RCC 7860 (cell line): ENCODE data around the gene FCRL2.
"Not testable (repeated sequence)": the region's sequence is repeated elsewhere in the genome, so short reads cannot be mapped to it uniquely, and the experiment has no call there.

Experiments used
- DNase-seq: peaks from one replicate; pipeline ENCODE4 v3.0.0-alpha.2; 2015; ENCODE audit warnings: low spot score
- FAIRE-seq: peaks from 2 replicates; lab custom pipeline; 2012; peaks lifted over from hg19 to GRCh38; lab: Jason Lieb, UNC

FCRL2 gene

GRCh38 chr1:157758018-157758417 is 18.9 kb downstream of the FCRL2 start:
- FAIRE-seq (no peak), DNase-seq (no peak)

DNA sequence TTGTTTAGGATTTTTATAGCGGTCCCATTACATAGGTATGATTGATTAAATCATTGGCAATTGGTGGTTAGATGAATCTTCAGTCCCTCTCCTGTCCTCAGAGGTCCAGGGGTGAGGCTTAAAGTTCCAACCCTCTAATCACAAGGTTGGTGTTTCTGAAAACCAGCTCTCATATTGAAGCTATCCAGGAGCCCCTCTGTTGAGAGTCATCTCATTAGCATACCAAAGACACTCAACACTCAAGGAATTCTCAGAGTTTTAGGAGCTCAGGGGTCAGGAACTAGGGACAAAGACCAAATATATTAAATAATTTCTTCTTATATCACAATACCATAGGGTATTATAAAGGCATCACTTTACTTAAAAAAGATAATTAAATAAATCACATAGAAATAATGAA is 23.3 kb downstream of the FCRL2 start:
- DNase-seq (no peak), FAIRE-seq (no peak)

DNA sequence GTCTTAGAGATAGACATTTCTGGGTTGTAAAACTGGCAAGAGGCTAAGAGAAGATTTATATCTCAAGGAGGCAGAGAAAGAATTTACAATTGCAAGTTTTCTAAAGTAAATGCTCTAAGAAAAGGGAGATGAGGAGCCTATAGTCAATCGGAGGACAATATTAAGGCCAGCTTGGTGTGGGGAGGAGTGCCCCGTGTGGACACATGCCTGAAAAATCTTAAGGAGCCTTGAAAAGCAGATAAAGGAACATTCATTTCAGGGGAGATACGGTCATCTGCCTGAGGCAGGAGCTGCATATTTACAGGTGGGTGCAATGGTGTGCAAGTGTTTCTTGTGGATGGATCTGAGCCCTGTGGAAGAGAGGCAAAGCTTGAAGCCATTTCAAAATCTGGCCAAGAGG is 25.6 kb downstream of the FCRL2 start:
- DNase-seq = no peak
- FAIRE-seq = no peak

DNA sequence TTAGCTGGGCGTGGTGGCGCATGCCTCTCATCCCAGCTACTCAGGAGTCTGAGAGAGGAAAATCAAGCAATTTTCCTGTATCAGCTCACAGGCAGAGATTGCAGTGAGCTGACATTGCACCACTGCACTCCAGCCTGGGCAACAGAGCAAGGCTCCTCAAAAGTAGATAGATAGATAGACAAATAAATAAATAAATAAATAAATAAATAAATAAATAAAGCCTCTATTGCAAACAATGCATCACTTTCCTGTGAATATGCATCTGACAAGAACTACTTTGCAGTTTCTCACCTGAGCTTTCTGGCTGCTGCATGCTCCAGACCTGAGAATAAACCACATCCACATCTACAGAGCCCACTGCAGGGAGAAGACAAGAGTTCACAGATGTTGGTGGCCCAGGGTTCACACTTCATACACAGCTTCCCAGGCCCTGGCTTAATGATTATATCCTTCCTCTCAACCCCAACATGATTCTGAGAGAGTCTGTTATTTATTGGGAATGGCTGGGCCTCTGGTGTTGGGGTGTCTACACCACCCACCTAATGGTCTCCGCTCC is 28.6 kb downstream of the FCRL2 start:
- DNase-seq = no peak
- FAIRE-seq = no peak

GRCh38 chr1:157739229-157739901 is 37.6 kb downstream of the FCRL2 start:
- FAIRE-seq (no peak), DNase-seq (no peak)

DNA sequence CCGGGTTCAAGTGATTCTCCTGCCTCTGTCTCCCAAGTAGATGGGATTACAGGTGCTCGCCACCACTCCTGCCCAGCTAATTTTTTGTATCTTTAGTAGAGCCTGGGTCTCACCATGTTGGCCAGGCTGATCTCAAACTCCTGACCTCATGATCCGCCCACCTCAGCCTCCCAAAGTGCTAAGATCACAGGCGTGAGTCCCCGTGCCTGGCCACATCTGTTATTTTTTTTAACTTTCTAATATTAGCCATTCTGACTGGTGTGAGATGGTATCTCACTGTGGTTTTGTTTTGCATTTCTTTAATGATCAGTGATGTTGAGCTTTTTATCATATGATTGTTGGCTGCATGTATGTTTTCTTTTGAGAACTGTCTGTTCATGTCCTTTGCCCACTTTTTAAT is 40.9 kb downstream of the FCRL2 start:
- not testable (repeated sequence) for DNase-seq, FAIRE-seq

DNA sequence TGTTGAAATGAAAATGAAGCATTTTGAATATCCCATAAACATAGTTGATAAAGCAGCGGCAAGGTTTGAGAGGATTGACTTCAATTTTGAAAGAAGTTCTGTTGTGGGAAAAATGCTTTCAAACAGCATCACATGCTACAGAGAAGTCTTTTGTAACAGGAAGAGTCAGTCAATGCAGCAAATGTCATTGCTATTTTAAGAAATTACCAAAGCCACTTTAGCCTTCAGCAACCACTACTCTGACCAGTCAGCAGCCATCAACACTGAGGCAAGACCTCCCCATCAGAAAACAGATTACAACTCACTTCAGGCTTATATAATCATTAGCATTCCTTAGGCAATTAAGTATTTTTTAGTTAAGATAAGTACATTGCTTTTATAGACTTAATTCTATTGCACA is 42.6 kb downstream of the FCRL2 start:
- DNase-seq (no peak), FAIRE-seq (no peak)

GRCh38 chr1:157732755-157733154 is 44.2 kb downstream of the FCRL2 start:
- no peak for FAIRE-seq

GRCh38 chr1:157725221-157725577 is 51.7 kb downstream of the FCRL2 start:
- DNase-seq = no peak
- no peak for FAIRE-seq

More at GRCh38 chr1:157732755-157733154, 44.2 kb downstream of the FCRL2 start:
- no peak for DNase-seq

DNA sequence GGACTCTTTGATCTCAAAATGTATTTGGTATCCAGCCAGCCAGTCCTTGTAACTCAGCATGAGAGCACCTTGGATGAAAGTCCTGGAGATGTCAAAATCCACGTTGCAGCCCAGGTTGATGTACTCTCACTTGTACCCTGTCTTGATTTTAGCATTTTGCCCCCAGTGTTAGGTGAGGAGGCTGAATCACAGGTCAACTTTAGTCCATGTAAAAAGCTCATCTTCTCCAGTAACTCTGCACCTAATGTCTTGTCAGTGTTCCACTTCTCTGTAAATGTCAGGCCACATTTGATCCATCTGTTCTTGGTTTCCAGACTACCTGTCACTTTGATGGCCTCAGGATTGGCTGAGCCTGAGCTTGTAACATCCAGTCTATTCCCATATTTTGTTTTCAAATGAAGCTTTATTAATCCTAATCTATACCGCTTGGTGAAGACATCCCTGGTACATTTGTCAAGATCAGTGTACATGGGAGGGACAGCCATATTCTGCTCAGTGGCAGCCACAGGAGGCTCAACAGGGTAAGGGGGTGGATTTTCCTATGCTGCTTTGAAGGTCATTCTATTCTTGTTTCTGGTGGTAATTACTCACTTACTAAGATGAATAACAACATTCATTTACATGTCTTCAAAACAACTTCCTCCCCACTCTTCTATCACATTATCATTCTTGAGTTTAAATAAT is 52.3 kb downstream of the FCRL2 start:
- FAIRE-seq (no peak), DNase-seq (no peak)

DNA sequence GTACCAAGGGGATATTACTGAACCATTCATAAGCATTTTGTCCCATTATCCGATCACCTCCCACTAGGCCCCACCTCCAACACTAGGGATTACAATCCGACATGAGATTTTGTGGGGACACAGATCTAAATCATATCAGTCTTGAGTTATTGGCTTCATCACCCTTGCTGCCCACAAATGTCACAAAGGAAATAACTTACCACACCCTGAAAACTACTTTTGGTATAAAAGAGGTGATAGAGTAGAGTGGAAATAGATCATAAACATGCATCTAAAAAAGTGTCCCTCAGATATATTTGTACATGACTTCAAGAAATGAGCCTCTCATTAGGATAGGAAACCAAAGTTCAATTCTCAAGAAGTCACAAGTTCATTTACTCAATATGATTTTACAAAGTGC is 53.8 kb downstream of the FCRL2 start:
- FAIRE-seq = no peak
- no peak for DNase-seq

- no peak for FAIRE-seq
- DNase-seq = no peak
These were observed 54.9 kb downstream of the FCRL2 start for GRCh38 chr1:157721985-157722384.

DNA sequence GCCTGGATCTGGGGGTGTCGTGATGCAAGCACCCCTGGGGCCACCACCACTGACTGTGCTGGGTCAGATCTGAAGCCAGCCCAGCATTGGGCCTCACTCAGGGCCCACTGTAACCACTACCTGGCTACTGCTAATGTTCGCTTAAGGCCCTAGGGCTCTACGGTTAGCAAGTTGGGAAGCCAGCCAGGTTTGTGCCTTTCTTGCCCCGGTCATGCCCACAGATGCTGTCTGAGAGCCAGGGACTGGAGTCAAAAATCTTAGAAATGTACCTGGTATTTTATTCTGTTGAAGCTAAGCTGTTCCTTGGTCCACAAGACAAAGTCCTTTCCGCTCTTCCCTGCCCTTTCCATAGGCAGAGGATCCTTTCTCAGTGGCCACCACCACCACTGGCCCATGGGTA is 61.2 kb downstream of the FCRL2 start:
- DNase-seq (no peak), FAIRE-seq (no peak)

DNA sequence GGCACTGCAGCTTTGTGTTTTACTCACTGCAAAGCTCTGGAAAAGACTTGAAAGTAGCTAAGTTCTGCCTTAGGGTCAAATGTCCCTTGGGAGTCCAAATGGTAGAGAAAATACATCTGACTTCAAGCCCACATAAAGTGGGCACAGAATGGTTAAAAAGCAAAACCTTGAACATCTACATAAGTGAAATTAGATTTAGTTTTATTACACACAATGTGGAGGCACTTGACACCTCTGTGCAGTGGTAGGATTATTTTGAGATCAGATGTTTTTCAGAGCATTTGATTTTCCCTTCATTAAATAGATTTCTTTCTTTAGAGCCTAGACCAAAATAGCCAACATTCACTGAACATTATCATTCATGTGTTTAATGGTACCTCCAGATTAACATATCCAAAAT is 65.1 kb downstream of the FCRL2 start:
- DNase-seq (no peak), FAIRE-seq (no peak)

DNA sequence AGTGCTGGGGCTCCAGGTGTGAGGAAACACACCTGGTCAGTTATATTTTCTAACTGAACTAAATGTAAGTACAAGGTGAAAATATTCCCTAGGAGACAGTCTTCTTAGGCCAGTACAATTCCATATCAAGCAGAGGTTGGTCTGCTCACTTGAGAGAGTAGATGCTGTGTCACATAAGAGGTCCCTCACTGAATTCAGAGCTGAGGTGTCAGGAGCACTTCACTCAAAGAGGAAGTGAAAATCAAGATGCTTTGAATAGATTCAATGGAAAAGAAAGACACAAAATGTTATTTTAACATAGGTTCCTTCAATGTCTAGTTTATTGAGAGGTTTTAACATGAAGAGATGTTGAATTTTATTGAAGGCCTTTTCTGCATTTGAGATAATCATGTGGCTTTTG is 72.1 kb downstream of the FCRL2 start:
- no peak for FAIRE-seq
- DNase-seq = no peak

DNA sequence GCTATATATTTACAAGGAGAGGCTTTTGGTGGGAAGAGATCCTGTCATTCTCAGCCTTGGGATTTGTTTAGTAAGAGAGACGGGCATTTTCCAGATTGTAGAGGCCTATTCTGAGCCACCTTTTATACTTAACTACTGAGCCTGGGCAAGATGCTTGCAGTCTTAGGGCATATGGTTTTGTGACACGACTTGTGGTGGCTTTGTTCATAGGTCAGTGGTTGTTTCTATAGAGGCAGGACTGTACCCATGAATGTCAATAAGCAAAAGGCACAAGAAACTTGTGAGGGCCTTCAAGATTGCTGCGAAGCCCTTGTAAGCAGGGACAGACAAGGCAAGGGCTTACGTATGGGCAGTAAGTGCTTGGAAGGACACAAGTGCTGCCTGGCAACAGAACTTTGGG is 73.0 kb downstream of the FCRL2 start:
- no peak for DNase-seq
- FAIRE-seq = no peak

DNA sequence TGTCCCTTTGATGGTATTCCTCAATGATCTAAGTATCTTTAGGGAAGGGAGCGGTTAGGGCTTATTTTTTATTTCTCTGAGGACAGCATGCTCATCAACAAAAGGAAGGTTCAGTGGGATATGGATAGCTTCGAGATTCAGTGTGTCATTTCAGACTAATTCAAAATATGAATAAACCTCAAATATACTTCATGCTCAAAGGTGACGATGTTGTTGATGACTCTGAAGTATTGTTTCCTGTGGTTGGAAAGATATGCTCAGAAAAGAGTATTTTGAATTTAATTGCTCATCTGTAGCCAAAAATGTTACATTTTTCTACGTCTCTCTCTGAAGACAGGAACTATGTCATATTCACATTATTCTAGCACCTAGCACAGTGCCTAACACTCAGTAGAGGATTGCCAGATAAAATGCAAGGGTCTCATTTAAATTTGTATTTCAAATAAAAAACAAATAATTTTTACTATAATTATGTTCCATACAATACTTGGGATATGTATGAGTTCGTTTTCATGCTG is 74.6 kb downstream of the FCRL2 start:
- FAIRE-seq (no peak), DNase-seq (no peak)

- no peak for DNase-seq
- no peak for FAIRE-seq
These were observed 76.2 kb downstream of the FCRL2 start, which contains the start of gene FCRL3 for GRCh38 chr1:157700732-157701131. Gene FCRL3, minus strand, starts transcription at chr1:157700769. Its CDS starts 280 bp downstream, at chr1:157700489.

GRCh38 chr1:157700305-157700704 is 76.6 kb downstream of the FCRL2 start:
- no peak for FAIRE-seq

DNA sequence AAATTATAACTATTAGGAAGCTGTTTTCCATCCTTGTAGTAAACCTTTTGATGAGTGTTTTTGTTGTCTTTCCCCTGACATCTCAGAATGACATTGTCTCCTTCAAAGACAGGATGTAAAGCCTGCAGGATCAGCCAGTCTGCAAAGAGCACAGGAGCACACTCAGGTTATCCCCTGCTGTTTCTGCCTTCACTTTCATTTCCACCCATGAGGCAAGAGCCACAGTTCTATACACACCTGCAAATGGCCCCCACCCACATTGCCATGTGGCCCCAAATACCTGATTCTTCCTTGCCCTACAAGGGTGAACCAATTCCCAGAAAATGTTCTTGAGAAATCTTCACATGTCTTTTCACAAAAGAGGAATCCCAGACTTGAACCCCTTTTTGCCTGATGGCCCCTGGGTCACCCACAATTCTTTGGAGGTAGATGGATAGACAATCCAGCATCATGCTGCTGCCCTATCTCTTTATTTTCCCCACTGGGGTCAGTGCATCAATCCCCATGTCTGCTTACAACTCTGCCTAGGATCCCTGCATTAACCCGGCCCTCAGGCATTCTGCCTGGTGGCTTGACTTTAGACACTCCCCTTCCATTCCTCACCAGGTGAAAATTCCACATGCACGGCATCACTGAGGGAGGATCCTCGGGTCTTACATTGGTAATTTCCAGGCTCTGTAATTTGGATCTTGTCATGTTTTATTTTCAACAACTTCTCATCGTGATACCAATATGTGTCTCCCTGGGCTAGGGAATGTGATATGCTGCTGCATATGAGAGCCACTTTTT is 79.0 kb downstream of the FCRL2 start:
- FAIRE-seq = no peak
- DNase-seq = no peak

More at GRCh38 chr1:157700305-157700704, 76.6 kb downstream of the FCRL2 start:
- DNase-seq = no peak

- DNase-seq = no peak
- no peak for FAIRE-seq
These were observed 79.8 kb downstream of the FCRL2 start for GRCh38 chr1:157696966-157697628.
